PFSK-1 (cell line): ENCODE measurements around the gene KHDRBS1.

Experiments used
- FOXP2 ChIP-seq: optimal IDR thresholded peaks from 2 replicates; pipeline ENCODE3; 2011; ENCODE audit warnings: borderline replicate concordance, control low read depth, inconsistent platforms; ENCODE audit not compliant: insufficient read depth; ENCODE audit errors: extremely low read length, extremely low read depth
- POLR2AphosphoS5 ChIP-seq: IDR thresholded peaks from 2 replicates; pipeline ENCODE4 v1.6.1; 2012; ENCODE audit warnings: low read depth, mild to moderate bottlenecking, control low read depth, low read length, moderate library complexity
- REST ChIP-seq, 2 experiments: IDR thresholded peaks; 2 replicates each; pipeline versions ENCODE4 v1.6.1 to v1.8.0; 2011 to 2012; ENCODE audit warnings: low read depth in 2 of 2, low read length in 2 of 2, control low read depth in 1 of 2, inconsistent platforms in 1 of 2, mild to moderate bottlenecking in 1 of 2, moderate library complexity in 1 of 2; ENCODE audit not compliant: insufficient read depth in 1 of 2
- SIN3A ChIP-seq: IDR thresholded peaks from 2 replicates; pipeline ENCODE4 v1.6.1; 2012; ENCODE audit warnings: mild to moderate bottlenecking, low read length, moderate library complexity, borderline replicate concordance; ENCODE audit not compliant: insufficient read depth
- TAF1 ChIP-seq: IDR thresholded peaks from 2 replicates; pipeline ENCODE4 v1.6.1; 2012; ENCODE audit warnings: low read length, control low read depth, borderline replicate concordance; ENCODE audit not compliant: insufficient read depth

The KHDRBS1 gene

DNA sequence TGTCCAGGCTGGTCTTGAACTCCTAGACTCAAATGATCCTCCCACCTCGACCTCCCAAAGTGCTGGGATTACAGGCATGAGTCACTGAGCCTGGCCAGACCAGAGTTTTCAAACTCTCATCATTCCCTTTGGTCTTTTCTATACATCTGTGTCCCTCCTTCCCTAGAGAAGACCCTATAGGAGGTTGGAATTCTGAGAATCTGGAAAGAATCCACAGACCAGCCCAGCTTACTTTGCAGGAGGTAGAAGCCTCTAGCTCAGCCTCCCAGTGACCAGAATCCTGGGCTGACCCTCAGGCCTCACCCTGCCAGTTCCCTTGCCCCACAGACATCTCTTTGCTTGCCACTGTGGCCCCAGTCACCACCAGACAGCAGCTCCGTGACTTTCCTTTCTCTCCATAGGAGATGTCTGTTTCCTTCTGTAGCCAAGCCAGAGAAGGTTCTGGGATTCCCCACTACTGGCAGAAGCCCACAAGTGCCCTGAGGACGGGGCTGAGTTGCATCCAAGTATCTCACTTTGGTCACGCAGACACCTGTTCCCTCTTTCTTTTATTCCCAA is 34.7 kb upstream of the KHDRBS1 start:
- TF ChIP-seq SIN3A (no peak), FOXP2 (no peak), TAF1 (no peak), POLR2AphosphoS5 (no peak), REST (IDR thresholded peaks at IDR 0.05; ENCODE audit: insufficient read depth in 1 of 2, low read depth in 2 of 2, low read length in 2 of 2) (no peak)

DNA sequence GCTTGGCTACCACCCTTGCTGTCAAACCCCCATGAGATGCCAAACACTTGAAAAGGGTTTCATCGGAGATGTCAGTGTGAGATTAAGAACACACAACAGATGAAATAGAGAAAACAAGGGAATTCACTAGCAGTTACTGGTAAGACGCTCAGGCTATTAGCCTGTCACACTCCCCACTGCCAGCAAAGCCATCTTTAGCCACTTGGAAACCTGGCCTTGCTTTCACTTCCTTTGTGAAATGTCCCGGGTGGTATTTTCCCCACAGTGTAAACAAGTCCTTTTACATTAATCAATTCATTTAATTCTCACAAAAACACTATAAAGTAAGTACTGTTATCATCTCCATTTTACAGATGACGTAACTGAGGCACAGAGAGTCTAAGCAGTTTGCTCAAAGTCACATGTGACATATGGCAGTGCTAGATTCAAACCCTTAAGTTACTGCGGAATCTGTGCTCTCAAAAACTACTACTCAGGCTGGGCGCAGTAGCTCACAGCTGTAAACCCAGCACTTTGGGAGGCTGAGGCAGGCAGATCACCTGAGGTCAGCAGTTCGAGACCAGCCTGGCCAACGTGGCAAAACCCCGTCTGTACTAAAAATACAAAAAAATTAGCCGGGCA is 32.7 kb upstream of the KHDRBS1 start:
- no peak for TF ChIP-seq FOXP2
- no peak for TF ChIP-seq REST (IDR thresholded peaks at IDR 0.05; ENCODE audit: insufficient read depth in 1 of 2, low read depth in 2 of 2, low read length in 2 of 2)
- TF ChIP-seq SIN3A = no peak
- no peak for TF ChIP-seq TAF1
- no peak for TF ChIP-seq POLR2AphosphoS5

- TF ChIP-seq REST (IDR thresholded peaks at IDR 0.05; ENCODE audit: insufficient read depth in 1 of 2, low read depth in 2 of 2, low read length in 2 of 2) = no peak
- TF ChIP-seq TAF1 = no peak
- no peak for TF ChIP-seq SIN3A
- TF ChIP-seq FOXP2 = no peak
- no peak for TF ChIP-seq POLR2AphosphoS5
These were observed 32.2 kb upstream of the KHDRBS1 start for GRCh38 chr1:31981456-31981839.

DNA sequence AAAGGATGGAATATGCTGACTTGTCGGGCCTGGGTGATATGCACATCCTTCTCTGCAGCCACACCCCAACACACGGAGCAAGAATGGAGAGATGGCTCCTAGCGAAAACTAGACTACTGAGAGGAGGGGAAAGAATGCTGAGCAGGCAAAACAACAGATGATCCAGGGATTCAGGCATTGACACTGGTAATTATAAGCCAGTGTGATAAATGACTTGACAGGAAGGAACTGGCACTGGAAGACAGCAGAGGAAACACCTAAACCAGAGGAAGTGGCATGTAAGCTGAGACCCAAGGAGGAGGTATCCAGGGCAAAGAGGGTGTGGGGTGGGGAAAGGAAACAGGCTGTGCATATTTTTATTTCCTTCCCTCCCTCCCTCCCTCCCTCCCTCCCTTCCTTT is 31.7 kb upstream of the KHDRBS1 start:
- TF ChIP-seq REST (IDR thresholded peaks at IDR 0.05; ENCODE audit: insufficient read depth in 1 of 2, low read depth in 2 of 2, low read length in 2 of 2) (no peak), TAF1 (no peak), SIN3A (no peak), FOXP2 (no peak), POLR2AphosphoS5 (no peak)
